GM21825 (cell line): ENCODE data around the gene MLIP.

Source experiments
- ATAC-seq: cut with Tn5 transposase; IDR thresholded peaks from one replicate; pipeline ENCODE4 v1.9.1; 2021; ENCODE audit warnings: mild to moderate bottlenecking, moderate library complexity; ENCODE audit not compliant: unreplicated experiment

The MLIP gene

DNA sequence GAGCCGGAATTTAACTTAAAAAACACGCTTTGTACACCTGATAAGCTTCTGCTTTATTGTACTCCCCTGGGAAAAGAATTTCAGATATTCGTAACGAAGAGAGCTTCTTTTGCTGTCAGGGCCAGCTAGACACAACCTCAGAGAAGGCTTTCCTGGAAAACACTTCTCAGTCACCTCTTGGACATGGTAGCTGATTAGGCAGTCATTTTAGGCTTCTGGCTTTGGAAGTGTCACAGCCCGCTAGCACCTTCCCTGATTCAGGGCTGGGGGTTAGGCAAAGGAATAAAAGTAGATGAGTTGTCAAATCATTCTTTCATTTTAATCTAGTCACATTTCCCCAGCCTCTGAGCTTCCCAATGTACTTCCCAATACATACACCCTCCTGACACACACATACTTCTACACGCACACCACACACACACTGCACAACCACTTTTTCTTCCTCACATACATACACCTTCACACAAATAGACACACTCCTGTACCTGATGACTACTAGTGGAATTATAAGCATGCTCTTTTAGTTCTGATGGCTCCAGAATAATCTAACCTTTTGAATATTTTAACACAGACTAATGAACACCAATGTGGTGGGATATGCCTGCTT, 162.1 kb downstream of the MLIP start:
- ATAC-seq, result no peak

DNA sequence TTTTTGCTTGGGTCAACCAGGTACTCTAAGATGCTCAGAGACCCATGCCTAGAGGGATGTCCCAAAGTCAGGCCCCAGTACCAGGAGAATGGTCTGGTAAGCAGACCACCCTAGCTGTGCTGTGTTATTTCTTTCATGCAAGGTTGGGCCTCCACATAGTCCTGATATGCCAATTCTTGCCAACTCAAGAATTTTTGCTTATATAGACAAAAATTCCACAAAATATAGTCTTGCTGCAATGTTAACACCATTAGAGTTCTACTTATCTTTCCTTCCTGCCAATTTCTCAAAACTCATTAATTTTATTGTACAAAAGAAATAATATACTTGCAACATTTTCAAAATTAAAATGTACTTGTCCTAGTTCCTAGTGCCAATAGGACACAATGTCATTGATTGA, 163.1 kb downstream of the MLIP start:
- ATAC-seq, result no peak

DNA sequence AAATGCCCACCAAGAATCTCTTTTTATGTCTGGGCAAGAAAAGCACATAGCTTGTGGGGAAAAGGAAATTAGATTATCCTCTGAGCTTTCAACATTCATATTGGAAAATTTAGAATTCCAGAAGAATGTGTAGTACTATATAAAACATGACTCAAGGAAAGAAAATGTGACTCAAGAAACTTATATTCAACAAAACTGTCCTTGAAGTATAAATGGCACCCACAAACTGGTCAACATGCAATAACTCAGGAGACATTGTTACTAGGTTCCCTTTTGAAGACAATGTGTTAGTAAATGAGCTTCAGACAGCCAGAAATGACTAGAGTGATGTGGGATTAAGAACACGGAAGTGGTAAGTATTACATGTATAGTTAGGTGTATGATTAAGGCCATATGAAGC, 170.9 kb downstream of the MLIP start:
- ATAC-seq, result no peak

DNA sequence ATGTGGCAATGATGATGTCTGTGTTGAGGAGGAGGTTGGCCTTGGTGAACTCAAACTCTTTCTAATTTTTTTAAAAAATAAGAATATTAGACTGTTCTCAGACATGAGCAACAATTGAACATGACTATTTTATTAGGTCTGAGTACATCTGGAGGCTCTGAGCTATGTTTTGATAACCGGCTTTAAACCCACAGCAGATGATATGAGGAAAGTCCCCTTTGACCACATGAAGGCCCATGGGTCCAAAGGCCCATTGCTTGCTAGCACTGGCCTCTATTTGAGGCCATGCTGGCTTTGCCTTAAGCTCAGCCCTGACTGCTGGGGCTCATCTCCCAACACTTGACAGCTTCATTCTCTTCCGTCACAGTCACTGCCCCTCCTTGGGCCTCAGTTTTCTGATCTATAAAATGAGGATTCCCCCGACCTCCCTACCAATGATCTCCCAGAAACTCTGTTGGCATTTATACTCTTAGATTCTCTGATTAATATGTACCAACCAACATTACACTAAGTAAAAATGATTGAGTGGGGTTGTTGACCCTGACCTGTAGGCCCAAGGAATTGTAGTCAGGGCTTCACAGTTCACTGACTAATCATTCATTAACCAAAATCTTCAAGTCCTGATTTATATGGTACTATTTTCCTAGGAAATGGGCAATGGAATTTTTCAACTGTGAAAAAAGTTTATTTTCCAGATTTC, 173.1 kb downstream of the MLIP start:
- ATAC-seq, result no peak

DNA sequence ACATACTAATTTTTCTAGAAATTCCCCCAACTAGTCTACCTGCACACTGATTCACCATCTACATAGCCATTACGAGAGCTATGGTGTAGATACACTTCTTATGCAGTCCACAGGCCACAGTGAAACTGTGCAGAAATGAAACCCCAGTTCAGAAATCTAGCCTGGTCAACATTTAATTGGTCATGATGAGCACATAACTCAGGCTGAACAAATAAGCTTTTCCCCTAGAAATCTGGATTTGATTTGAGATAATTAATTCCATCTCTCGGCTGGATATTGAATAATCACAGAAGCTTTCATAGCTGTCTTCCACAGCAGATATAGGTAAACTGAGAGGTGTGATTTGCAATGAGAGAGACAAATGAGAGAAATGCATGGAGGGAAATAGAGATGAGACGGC, 174.4 kb downstream of the MLIP start:
- ATAC-seq, result no peak

DNA sequence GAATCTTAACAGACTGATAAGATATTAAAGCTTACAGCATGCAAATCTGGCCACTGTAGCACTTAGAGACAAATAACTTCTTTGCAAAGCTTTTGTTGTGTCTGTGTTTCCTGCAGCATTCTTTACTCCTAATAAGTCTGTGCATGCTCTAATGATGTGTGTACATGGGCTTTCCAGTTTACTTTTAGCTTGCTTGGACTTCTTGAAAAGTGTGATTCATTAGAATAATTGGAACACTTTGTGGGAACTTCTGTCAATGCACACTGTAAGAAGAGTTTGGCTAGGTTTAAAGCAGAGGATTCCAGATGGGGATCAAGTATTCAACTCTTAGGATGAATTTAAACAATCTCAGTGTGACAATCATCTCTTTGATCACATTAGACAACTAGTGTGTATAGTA, 174.9 kb downstream of the MLIP start:
- ATAC-seq, result no peak

DNA sequence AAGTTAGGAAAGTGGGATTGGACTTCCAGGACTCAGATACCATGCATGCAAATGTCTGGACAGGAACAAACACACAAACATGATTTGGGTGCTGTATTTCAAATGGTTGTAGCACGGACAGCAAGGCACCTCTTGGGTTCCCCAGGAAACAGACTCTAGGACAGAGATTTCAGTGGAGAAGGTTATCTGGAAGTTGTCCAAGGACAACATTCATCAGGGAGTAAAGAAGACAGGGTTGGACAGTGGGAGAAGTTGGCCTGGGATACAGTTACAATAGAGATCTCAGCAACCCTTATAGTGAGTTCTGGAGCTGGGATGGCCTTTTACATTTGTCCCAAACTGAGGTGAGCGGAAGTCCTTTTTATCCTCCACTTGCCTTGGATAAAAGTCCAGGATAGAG, 177.2 kb downstream of the MLIP start:
- no peak for ATAC-seq

DNA sequence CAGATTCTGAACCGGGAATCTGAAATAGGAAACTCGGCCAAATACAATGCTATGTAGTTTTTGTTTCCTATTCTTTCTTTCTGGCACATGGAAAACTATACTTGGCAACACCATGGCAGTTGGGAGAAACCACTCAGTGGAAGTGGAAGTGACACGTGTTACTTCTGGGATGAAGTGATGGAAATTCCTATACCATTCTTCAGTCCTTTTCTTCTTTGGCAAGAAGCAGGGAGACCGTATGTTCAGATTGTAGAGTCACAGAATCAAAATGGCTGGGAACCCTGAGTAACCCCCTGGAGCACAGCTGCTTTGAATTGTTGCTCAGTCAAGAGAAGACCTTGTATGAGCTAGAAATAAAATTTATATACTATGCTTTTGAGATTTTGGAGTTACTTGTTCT, 178.2 kb downstream of the MLIP start:
- no peak for ATAC-seq

DNA sequence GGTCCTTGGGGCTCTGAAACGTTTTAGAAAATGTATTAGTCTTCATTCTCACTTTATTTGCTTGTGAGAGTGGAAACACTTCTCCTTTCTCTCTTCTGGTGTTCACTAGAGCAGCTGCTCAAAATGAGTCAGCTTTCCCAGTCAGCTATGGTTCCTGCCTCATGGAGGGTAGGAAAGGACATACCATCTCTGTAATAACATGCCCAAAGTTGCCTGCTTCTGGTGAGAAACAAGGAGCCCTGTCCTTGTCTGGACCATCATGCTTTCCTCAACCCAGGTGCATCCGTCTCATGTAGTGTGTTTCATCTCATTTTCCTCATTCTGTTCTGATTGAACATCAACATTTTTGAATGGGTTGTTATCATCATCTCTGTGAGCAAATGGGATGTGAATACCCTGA, 179.9 kb downstream of the MLIP start:
- peak; percentile 76 for ATAC-seq

DNA sequence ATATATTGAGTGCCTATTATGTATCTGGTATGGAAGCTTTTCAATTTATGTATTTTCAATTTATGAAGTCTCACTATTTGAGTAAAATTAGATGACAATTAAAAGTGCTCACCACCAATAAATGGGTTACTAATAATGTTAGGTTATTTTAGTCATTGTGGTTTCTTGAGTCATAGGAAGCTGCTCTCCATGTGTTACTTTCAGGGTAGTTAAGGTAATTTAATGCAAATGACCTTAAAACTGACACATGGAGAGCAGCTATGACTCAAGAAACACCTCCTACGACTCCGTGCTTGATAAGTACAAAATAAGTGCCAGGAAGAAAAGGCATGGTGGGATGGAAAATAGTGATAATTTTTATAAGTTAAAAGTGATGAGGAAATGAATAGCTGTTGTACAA, 180.5 kb downstream of the MLIP start:
- ATAC-seq, result peak; percentile 87

DNA sequence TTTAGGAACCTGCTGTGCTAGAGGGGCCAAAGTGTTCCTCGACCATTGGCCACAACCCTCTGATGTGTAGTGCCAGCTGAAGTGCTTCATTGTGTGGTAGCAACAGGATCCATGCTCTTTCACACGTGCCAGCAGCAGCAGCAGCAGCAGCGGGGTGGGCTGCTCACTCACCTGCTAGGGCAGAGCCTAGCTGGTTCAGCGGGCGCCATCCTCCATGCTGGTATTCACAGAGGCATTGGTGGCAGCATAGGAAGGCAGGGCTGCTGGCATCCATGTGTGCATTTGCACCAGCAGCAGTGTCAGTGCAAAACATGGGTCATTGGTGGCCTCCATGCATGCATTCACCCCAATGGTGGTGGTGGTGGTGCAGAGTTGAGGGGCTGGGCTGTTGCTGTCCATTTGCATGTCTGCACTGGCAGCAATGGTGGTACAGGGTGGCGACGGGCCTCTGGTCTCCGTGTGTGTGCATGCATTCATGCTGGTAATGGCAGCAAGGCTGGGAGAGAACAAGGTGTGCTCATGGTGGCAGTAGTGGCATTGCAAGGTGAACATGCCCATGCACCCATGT, 183.8 kb downstream of the MLIP start:
- ATAC-seq, result no peak

DNA sequence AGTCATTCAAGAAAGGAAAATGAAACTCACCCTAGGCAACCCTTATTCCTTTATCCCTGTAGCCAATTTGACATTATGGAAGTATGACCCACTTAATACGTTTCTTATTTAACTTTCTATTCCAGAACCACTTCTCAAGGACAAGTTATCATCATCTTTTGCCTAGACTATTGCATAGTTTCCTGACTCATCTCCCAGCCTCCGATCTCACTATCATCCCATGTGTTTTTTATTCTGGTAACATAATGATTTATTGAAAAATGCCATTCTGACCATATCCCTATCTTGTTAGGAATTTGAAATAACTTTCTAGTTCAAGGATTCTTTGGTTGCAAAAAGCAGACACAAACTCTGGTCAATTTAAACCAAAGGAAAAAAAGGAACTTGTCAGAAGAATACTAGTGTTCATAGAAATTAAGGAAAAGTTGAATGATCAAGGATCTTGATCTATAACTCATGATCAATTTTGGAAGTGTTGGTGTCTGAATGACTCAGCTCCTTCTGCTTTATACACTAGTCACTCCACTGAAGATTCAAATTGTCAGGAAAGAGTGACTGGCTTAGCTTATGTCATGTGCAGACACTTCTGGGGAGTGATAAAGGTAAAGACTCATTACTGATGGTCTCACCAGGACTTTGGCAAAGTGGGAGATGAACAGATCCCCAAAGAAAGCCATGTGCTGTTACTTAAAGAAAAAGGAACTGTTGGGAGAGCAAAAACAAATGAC, 188.5 kb downstream of the MLIP start:
- ATAC-seq, result no peak

DNA sequence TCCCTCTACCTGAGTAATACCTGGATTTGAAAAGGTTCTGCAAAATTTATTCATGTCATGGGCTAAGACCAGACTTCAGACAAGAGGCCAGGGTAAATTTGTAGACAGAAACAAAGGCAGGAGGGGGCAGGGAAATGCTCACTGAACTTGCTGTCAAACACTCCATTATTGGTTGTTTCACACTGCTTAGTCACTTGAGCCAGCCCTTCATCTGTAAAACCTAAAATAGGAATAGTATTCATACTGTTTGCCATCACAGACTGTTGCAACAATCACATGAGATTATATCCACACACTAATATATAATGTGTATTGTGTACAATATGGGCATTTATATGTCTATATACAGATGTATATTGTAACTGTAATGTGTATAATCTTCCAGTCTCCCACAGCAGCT, 190.5 kb downstream of the MLIP start:
- no peak for ATAC-seq

DNA sequence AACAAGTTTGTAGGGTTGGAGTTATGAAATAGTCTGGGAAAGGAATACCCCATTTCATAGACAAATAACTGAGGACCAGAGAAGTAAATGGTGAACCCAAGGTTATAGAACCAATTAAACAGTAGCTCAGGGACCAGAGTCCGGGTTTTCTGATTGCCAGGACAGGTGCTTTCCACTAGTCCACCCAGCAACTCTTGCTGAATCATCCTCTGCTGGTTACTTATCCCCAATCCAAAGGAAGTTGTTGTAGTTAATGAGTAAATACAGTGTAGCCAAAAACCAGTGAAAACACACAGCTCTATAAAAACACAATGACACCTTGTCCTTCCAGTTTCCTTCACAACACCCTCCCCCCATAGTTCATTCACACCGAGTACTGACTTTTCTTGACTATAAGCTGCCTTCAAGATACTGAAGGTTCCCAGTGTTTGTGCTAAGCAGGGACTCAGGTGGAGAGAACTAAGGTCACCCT, 196.2 kb downstream of the MLIP start:
- peak; percentile 80 for ATAC-seq

DNA sequence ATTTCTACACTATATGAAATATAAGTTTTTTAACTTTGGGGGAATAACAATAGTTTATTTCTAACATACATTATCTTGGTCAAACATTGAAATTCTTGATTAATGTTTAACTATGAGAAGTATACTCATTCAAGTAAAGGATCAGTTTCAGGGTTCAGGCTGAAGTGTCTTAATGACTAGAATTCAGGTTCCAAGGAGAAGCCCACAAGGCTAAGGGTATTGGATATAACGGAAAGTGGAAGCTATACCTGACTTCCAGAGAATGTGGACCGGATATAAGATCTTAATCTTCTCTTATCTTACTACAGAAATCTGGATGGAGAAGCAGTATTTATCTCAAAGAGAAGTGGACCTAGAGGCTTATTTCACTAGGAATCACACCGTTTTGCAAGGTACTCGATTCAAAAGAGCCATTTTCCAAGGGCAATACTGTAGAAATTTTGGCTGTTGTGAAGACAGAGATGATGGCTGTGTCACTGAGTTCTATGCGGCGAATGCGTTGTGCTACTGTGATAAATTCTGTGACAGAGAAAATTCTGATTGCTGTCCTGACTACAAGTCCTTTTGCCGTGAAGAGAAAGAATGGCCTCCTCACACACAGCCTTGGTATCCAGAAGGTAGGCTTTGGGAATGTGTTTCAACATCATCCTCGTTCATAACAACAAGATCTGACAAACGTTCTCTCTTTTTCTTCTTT, 197.2 kb downstream of the MLIP start, which contains the start of gene TINAG:
Gene TINAG, plus strand, starts transcription at position 153 of the 697 bp plus-strand sequence. Its CDS starts 110 bp downstream, at position 263.
- ATAC-seq, result peak; percentile 39

DNA sequence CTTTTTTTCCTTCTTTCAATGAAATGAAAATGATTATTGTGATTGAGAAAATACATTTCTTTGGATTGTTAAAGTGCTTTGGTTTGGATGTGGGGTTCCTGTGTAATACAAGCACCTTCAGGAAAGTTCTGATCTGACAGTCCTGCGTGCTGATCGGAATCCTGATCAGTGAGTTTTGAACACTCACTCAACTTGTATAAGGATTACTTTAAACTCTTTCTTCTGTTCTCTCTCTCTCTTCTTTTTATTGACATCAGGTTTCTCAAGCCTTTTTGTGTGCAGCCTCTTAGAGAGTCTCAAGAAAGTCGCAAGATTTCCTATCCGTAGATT, 197.7 kb downstream of the MLIP start:
- ATAC-seq, result no peak

DNA sequence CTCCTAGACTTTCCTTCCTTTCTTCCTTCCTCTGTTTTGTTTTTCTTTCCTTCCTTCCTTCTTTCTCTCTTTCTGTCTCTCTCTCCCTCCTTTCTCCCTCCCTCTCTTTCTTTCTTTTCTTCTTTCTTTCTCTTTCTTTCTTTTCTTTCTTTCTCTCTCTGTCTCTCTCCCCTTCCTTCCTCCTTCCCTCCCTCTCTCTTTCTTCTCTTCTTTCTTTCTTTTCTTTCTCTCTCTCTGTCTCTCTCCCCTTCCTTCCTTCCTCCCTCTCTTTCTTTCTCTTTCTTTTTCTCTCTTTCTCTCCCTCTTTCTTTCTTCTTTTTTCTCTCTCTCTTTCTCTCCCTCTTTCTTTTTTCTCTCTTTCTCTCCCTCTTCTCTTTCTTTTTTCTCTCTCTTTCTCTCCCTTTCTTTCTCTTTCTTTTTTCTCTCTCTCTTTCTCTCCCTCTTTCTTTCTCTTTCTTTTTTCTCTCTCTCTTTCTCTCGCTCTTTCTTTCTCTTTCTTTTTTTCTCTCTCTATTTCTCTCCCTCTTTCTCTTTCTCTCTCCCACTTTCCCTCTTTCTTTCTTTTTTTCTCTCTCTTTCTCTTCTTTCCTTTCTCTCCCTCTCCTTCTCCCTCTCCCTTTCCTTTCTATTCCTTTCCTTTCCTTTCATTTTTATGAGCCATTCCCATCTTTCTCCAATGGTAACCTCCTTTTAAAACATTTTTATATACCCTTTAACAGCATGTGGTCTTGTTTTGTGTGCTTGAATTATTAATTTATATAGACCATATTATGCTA, 199.3 kb downstream of the MLIP start:
- ATAC-seq, result no peak

DNA sequence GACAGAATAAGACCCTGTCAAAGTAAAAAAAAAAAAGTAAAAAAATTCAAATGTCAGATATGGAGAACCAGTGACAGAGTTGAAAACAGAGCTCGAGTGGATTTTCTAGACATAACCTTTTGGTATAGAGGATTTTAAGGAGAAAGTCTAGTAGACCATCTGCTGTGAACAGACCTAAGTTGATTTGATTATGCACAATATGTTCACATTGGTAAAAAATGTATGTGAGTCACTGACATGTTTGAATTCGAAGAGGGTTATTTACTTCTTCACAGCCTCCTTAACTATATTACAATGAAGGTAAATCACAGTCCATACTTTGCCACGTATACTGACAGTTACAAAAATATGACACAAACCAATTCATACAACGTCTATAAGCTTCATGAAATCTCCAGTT, 204.4 kb downstream of the MLIP start:
- no peak for ATAC-seq
